Measurements from ENCODE around the gene GAL3ST1. TPM values are rescaled to one million over a fixed set of nuclear protein-coding genes. Genes with fewer than 3 reads are reported as not detected.
A peak's percentile ranks its signal among the peaks of the same experiment; 100 is the strongest.

The GAL3ST1 gene
- total RNA-seq, 1 donor: not detected

- H3K4me3 ChIP-seq (ENCODE audit: low read depth, low read length): peak overlapping the region; percentile 67
- DNase-seq (ENCODE audit: low read depth): peak; percentile 45
- TF ChIP-seq CTCF (IDR thresholded peaks at IDR 0.05; ENCODE audit: insufficient read depth, low read depth, low read length): peak; percentile 82
Observed at GRCh38 chr22:30605449-30606110, 31.1 kb upstream of the GAL3ST1 start.

- no peak for DNase-seq (ENCODE audit: low read depth)
- no peak for TF ChIP-seq CTCF (IDR thresholded peaks at IDR 0.05; ENCODE audit: insufficient read depth, low read depth, low read length)
- H3K4me3 ChIP-seq (ENCODE audit: low read depth, low read length): no peak overlapping the region
Observed at GRCh38 chr22:30604723-30605122, 30.3 kb upstream of the GAL3ST1 start.

GRCh38 chr22:30603801-30604200 lies 29.3 kb upstream of the GAL3ST1 start:
- no peak for TF ChIP-seq CTCF (IDR thresholded peaks at IDR 0.05; ENCODE audit: insufficient read depth, low read depth, low read length)
- DNase-seq (ENCODE audit: low read depth): no peak
- no peak overlapping the region for H3K4me3 ChIP-seq (ENCODE audit: low read depth, low read length)

GRCh38 chr22:30602049-30602448 lies 27.6 kb upstream of the GAL3ST1 start:
- DNase-seq (ENCODE audit: low read depth): peak; percentile 47
- peak; percentile 47 for TF ChIP-seq CTCF (IDR thresholded peaks at IDR 0.05; ENCODE audit: insufficient read depth, low read depth, low read length)
- no peak overlapping the region for H3K4me3 ChIP-seq (ENCODE audit: low read depth, low read length)

GRCh38 chr22:30601464-30601863 lies 27.0 kb upstream of the GAL3ST1 start:
- no peak for DNase-seq (ENCODE audit: low read depth)
- H3K4me3 ChIP-seq (ENCODE audit: low read depth, low read length): no peak overlapping the region
- no peak for TF ChIP-seq CTCF (IDR thresholded peaks at IDR 0.05; ENCODE audit: insufficient read depth, low read depth, low read length)

GRCh38 chr22:30600921-30601320 lies 26.5 kb upstream of the GAL3ST1 start:
- H3K4me3 ChIP-seq (ENCODE audit: low read depth, low read length): no peak overlapping the region
- no peak for TF ChIP-seq CTCF (IDR thresholded peaks at IDR 0.05; ENCODE audit: insufficient read depth, low read depth, low read length)
- no peak for DNase-seq (ENCODE audit: low read depth)

GRCh38 chr22:30598986-30599385 lies 24.5 kb upstream of the GAL3ST1 start:
- peak; percentile 79 for DNase-seq (ENCODE audit: low read depth)
- no peak overlapping the region for H3K4me3 ChIP-seq (ENCODE audit: low read depth, low read length)
- no peak for TF ChIP-seq CTCF (IDR thresholded peaks at IDR 0.05; ENCODE audit: insufficient read depth, low read depth, low read length)

All from fibroblast of villous mesenchyme (primary cell).